Lower lobe of right lung (tissue), 2 donors: ENCODE data around the gene PPP1R3C. TPM values are rescaled to one million over a fixed set of nuclear protein-coding genes. Genes with fewer than 3 reads are reported as not detected.

Experiments
- ATAC-seq, 2 donors: fragments of 200-7000 bp; cut with Tn5 transposase; one replicate each; pipeline ENCODE4 v1.9.1; 2020 to 2022; ENCODE audit warnings: mild to moderate bottlenecking in 2 of 2, moderate library complexity in 2 of 2
- DNase-seq: peaks from one replicate; pipeline ENCODE4 v3.0.0-alpha.2; 2020
- H3K27ac ChIP-seq: fragments of 200-600 bp; one replicate; pipeline ENCODE4 v1.8.0; 2022
- H3K27me3 ChIP-seq: fragments of 200-600 bp; one replicate; pipeline ENCODE4 v1.8.0; 2022; ENCODE audit warnings: low read depth
- H3K36me3 ChIP-seq: fragments of 200-600 bp; one replicate; pipeline ENCODE4 v1.8.0; 2022; ENCODE audit warnings: mild to moderate bottlenecking
- H3K4me1 ChIP-seq: fragments of 200-600 bp; one replicate; pipeline ENCODE4 v1.8.0; 2022
- H3K4me3 ChIP-seq: fragments of 200-600 bp; one replicate; pipeline ENCODE4 v1.8.0; 2022; ENCODE audit warnings: mild to moderate bottlenecking
- H3K9me3 ChIP-seq: fragments of 200-600 bp; one replicate; pipeline ENCODE4 v1.8.0; 2022
- CTCF ChIP-seq: fragments of 200-600 bp; IDR thresholded peaks from one replicate; pipeline ENCODE4 v1.8.0; 2022; ENCODE audit warnings: antibody characterized with exemption, mild to moderate bottlenecking
- intact Hi-C: fragments of 100-400 bp; cut with DNase I; formaldehyde crosslinking; loops from one replicate; pipeline ENCODE4 v1.11.0; 2022
- total RNA-seq: library from RNA; stranded (reverse); fragmentation: NEBNext Ultra II Directional; extraction: Animal tissue kit (Norgen Biotek cat#: 25700); gene quantifications from one replicate; pipeline ENCODE4 v1.2.1, GENCODE V29; 2021
- donor health status: DM: no; HTN: yes; CAD: no; lungs with severe emphysema.

PPP1R3C gene
- total RNA-seq, 1 donor from 2014 or later, result 10.8 TPM

DNA sequence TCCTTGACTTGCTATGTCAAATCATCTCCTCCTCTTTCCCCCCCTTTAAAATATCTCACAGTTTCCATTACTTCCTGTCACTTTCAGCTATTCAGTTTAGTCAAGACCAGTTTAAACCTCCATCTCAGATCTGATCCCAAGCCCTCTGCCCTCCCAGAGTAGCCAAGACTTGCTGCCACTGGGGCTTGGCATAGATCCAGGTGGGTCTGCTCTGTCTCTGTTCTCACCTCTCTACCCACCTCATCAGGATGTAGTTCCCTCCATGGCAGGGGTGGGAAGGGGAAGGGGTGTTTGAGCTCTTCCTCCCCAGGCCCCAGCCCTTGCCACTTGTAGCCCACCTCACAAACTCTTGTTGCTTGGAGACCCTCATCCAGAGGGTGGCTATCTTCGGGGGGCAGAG lies 22.0 kb downstream of the PPP1R3C start:
- ATAC-seq (no peak), DNase-seq (no peak)
- no peaks in the 10 kb centered on the region for H3K9me3 ChIP-seq
- H3K27me3 ChIP-seq, result no peaks in the 10 kb centered on the region
- intact Hi-C loops, result no loop called here
- no peaks in the 10 kb centered on the region for H3K36me3 ChIP-seq
- TF ChIP-seq CTCF, result no peak
- no peak overlapping the region for H3K4me3 ChIP-seq
- H3K27ac ChIP-seq, result no peak overlapping the region
- H3K4me1 ChIP-seq, result peaks cover 21% of the 10 kb centered on the region

DNA sequence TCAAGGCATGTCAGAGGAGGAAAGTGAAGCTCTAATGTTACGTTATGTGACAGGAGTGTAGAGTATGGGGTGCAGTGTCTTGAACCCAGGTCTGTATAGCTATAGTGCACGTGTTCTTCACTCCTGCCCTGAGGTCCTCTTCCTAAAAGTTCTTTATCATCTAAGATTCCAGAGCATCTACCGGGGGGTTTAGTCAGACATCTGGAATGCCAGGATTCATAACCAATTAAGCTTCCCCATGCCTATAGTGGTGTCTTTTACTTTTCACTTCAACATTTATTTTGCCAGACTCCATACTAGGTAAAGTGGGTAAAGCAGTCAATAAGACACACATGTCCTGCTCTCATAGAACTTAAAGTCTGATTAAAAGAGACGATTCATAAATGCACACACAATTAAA lies 22.4 kb downstream of the PPP1R3C start:
- no peak for TF ChIP-seq CTCF
- intact Hi-C loops, result no loop called here
- H3K9me3 ChIP-seq, result no peaks in the 10 kb centered on the region
- H3K36me3 ChIP-seq, result no peaks in the 10 kb centered on the region
- peaks cover 21% of the 10 kb centered on the region for H3K4me1 ChIP-seq
- H3K27me3 ChIP-seq, result no peaks in the 10 kb centered on the region
- H3K4me3 ChIP-seq, result no peak overlapping the region
- ATAC-seq, result no peak
- H3K27ac ChIP-seq, result no peak overlapping the region
- DNase-seq, result no peak

- Histone ChIP-seq H3K4me1 (peaks cover 14% of the 10 kb centered on the region), H3K27me3 (no peaks in the 10 kb centered on the region), H3K4me3 (no peak overlapping the region), H3K9me3 (no peaks in the 10 kb centered on the region), H3K27ac (peak overlapping the region; percentile 18), H3K36me3 (no peaks in the 10 kb centered on the region)
- no peak for TF ChIP-seq CTCF
- intact Hi-C loops, result no loop called here
- DNase-seq, result no peak
- peak in 1 of 2 donors; percentile 21 for ATAC-seq
These were observed 25.0 kb downstream of the PPP1R3C start for GRCh38 chr10:91607646-91608403.

GRCh38 chr10:91605968-91606367 lies 26.9 kb downstream of the PPP1R3C start:
- Histone ChIP-seq H3K4me1 (peaks cover 14% of the 10 kb centered on the region), H3K27me3 (no peaks in the 10 kb centered on the region), H3K4me3 (no peak overlapping the region), H3K27ac (no peak overlapping the region), H3K9me3 (no peaks in the 10 kb centered on the region), H3K36me3 (no peaks in the 10 kb centered on the region)
- no peak for TF ChIP-seq CTCF
- ATAC-seq, result no peak
- intact Hi-C loops, result no loop called here
- no peak for DNase-seq

- ATAC-seq, result no peak
These were observed 28.0 kb downstream of the PPP1R3C start for GRCh38 chr10:91604553-91605534.

More at GRCh38 chr10:91604553-91605534, 28.0 kb downstream of the PPP1R3C start:
- Histone ChIP-seq H3K4me3 (no peak overlapping the region), H3K27me3 (no peaks in the 10 kb centered on the region), H3K27ac (peak overlapping the region; percentile 21), H3K9me3 (no peaks in the 10 kb centered on the region), H3K4me1 (peaks cover 14% of the 10 kb centered on the region), H3K36me3 (no peaks in the 10 kb centered on the region)
- no peak for TF ChIP-seq CTCF
- intact Hi-C loops, result no loop called here
- no peak for DNase-seq
